NOMO-1 treated with dmso at 0.1 percent for 144 hours (cell line): ENCODE results near the gene CHRFAM7A.
"Not testable (repeated sequence)": the region's sequence is repeated elsewhere in the genome, so short reads cannot be mapped to it uniquely, and the experiment has no call there.

Experiments used
- DNase-seq: peaks from one replicate; lab custom pipeline; 2025; ENCODE audit not compliant: unreplicated experiment; lab: John Stamatoyannopoulos, UW

Gene CHRFAM7A

GRCh38 chr15:30321063-30321462 lies 72.3 kb downstream of the CHRFAM7A start:
- DNase-seq: not testable (repeated sequence)

GRCh38 chr15:30315704-30316103 lies 77.6 kb downstream of the CHRFAM7A start:
- not testable (repeated sequence) for DNase-seq

- DNase-seq: not testable (repeated sequence)
Measured at GRCh38 chr15:30310575-30310974, 82.8 kb downstream of the CHRFAM7A start.
